ENCODE measurements around the gene ATP6V1G2. TPM values are rescaled to one million over a fixed set of nuclear protein-coding genes. Genes with fewer than 3 reads are reported as not detected.
"Not testable (repeated sequence)": the region's sequence is repeated elsewhere in the genome, so short reads cannot be mapped to it uniquely, and the experiment has no call there.

ATP6V1G2 gene
- total RNA-seq, 2 donors from 2014 or later: 4.1 to 7.4 TPM

GRCh38 chr6:31525932-31526591 is 20.3 kb downstream of the ATP6V1G2 start:
- ATAC-seq (peak in 1 of 2 donors; percentile 14), DNase-seq (ENCODE audit: low spot score in 2 of 2) (peak in 1 of 2 donors; percentile 47)
- H3K36me3 Mint-ChIP-seq: peaks cover 9 to 15% of the 10 kb centered on the region in 2 donors
- H3K27ac Mint-ChIP-seq: peak overlapping the region in 1 of 2 donors; percentile 10
- H3K9me3 Mint-ChIP-seq: no peaks in the 10 kb centered on the region

- H3K36me3 Mint-ChIP-seq: peaks cover 5 to 10% of the 10 kb centered on the region in 2 donors
- ATAC-seq: no peak
- no peak overlapping the region for H3K27ac Mint-ChIP-seq
- no peak for DNase-seq (ENCODE audit: low spot score in 2 of 2)
- no peaks in the 10 kb centered on the region for H3K9me3 Mint-ChIP-seq
These were observed 20.9 kb downstream of the ATP6V1G2 start for GRCh38 chr6:31525553-31525931.

- no peaks in the 10 kb centered on the region for H3K36me3 Mint-ChIP-seq
These were observed 24.6 kb downstream of the ATP6V1G2 start for GRCh38 chr6:31521835-31522234.

GRCh38 chr6:31513456-31514165 is 32.8 kb downstream of the ATP6V1G2 start:
- no peak for ATAC-seq

More at GRCh38 chr6:31521835-31522234, 24.6 kb downstream of the ATP6V1G2 start:
- ATAC-seq: no peak
- no peaks in the 10 kb centered on the region for H3K9me3 Mint-ChIP-seq
- DNase-seq (ENCODE audit: low spot score in 2 of 2): no peak
- H3K27ac Mint-ChIP-seq: no peak overlapping the region

GRCh38 chr6:31510007-31510406 is 36.4 kb downstream of the ATP6V1G2 start:
- Mint-ChIP-seq H3K36me3 (peaks cover 8 to 19% of the 10 kb centered on the region in 2 donors), H3K27ac (no peak overlapping the region)

More at GRCh38 chr6:31513456-31514165, 32.8 kb downstream of the ATP6V1G2 start:
- Mint-ChIP-seq H3K36me3 (peaks cover 7 to 12% of the 10 kb centered on the region in 2 donors), H3K27ac (no peak overlapping the region), H3K9me3 (no peaks in the 10 kb centered on the region)
- no peak for DNase-seq (ENCODE audit: low spot score in 2 of 2)

GRCh38 chr6:31509036-31509435 is 37.4 kb downstream of the ATP6V1G2 start:
- not testable (repeated sequence) for ATAC-seq; H3K27ac Mint-ChIP-seq; DNase-seq (ENCODE audit: low spot score in 2 of 2); H3K9me3 Mint-ChIP-seq
- H3K36me3 Mint-ChIP-seq: peaks cover 8 to 19% of the 10 kb centered on the region in 2 donors

More at GRCh38 chr6:31510007-31510406, 36.4 kb downstream of the ATP6V1G2 start:
- H3K9me3 Mint-ChIP-seq: no peaks in the 10 kb centered on the region
- no peak for ATAC-seq
- no peak for DNase-seq (ENCODE audit: low spot score in 2 of 2)

- no peaks in the 10 kb centered on the region for H3K9me3 Mint-ChIP-seq
- no peak for ATAC-seq
- no peak for DNase-seq (ENCODE audit: low spot score in 2 of 2)
- no peak overlapping the region for H3K27ac Mint-ChIP-seq
- peaks cover 5 to 9% of the 10 kb centered on the region in 2 donors for H3K36me3 Mint-ChIP-seq
These were observed 43.8 kb downstream of the ATP6V1G2 start for GRCh38 chr6:31502586-31502985.

- ATAC-seq; DNase-seq (ENCODE audit: low spot score in 2 of 2); H3K9me3 Mint-ChIP-seq: not testable (repeated sequence)
- H3K27ac Mint-ChIP-seq: peak overlapping the region in 1 of 2 donors; percentile 78
- H3K36me3 Mint-ChIP-seq: peaks cover 12 to 14% of the 10 kb centered on the region in 2 donors
These were observed 46.8 kb downstream of the ATP6V1G2 start for GRCh38 chr6:31499648-31500047.

GRCh38 chr6:31498748-31499147 is 47.7 kb downstream of the ATP6V1G2 start:
- H3K9me3 Mint-ChIP-seq: no peaks in the 10 kb centered on the region
- ATAC-seq (no peak), DNase-seq (ENCODE audit: low spot score in 2 of 2) (no peak)
- H3K27ac Mint-ChIP-seq: peak overlapping the region; percentile 78 to 85
- peaks cover 19 to 20% of the 10 kb centered on the region in 2 donors for H3K36me3 Mint-ChIP-seq

GRCh38 chr6:31497531-31498476 is 48.6 kb downstream of the ATP6V1G2 start, which contains the start of gene MICB:
Gene MICB, plus strand, starts transcription at chr6:31498145. Its CDS starts 49 bp downstream, at chr6:31498194.
- Mint-ChIP-seq H3K36me3 (peaks cover 19 to 20% of the 10 kb centered on the region in 2 donors), H3K27ac (peak within 1 kb of the TSS; percentile 78 to 85), H3K9me3 (no peaks in the 10 kb centered on the region)
- DNase-seq (ENCODE audit: low spot score in 2 of 2): peak; percentile 82 to 86
- peak; percentile 77 to 78 for ATAC-seq

- DNase-seq (ENCODE audit: low spot score in 2 of 2); ATAC-seq; H3K9me3 Mint-ChIP-seq: not testable (repeated sequence)
- Mint-ChIP-seq H3K36me3 (peaks cover 19 to 20% of the 10 kb centered on the region in 2 donors), H3K27ac (peak overlapping the region; percentile 55 to 78)
These were observed 49.6 kb downstream of the ATP6V1G2 start for GRCh38 chr6:31496826-31497225.

- peak overlapping the region; percentile 86 to 94 for H3K27ac Mint-ChIP-seq
- ATAC-seq: no peak
These were observed 50.8 kb downstream of the ATP6V1G2 start for GRCh38 chr6:31495580-31495979.

More at GRCh38 chr6:31495580-31495979, 50.8 kb downstream of the ATP6V1G2 start:
- H3K36me3 Mint-ChIP-seq: peaks cover 19 to 20% of the 10 kb centered on the region in 2 donors
- DNase-seq (ENCODE audit: low spot score in 2 of 2): no peak
- H3K9me3 Mint-ChIP-seq: no peaks in the 10 kb centered on the region

Other genes starting within 250 kb of the ATP6V1G2 start
- gene HLA-B, start 189.4 kb downstream of the ATP6V1G2 start, total RNA-seq: 1,000 to 10,000 TPM; 2,668 to 4,981 TPM
- 10 to 100 TPM; 11.0 to 24.2 TPM for gene MICA, start 143.0 kb downstream of the ATP6V1G2 start, total RNA-seq
- 10 to 100 TPM; 20.3 to 35.2 TPM for gene MICB, start 48.5 kb downstream of the ATP6V1G2 start, total RNA-seq
- not detected for gene MCCD1, start 17.6 kb downstream of the ATP6V1G2 start, total RNA-seq
- 100 to 1,000 TPM; 569 to 658 TPM for gene DDX39B, start 4.6 kb downstream of the ATP6V1G2 start, total RNA-seq
- gene NFKBIL1, start 1.0 kb upstream of the ATP6V1G2 start, total RNA-seq: 10 to 100 TPM; 19.4 to 39.7 TPM
- 1,000 to 10,000 TPM in 1 of 2 donors, 100 to 1,000 TPM in 1; 266 to 1,366 TPM for gene LTA, start 25.7 kb upstream of the ATP6V1G2 start, total RNA-seq
- 100 to 1,000 TPM in 1 of 2 donors, 10 to 100 TPM in 1; 52.0 to 250 TPM for gene TNF, start 29.0 kb upstream of the ATP6V1G2 start, total RNA-seq
- 100 to 1,000 TPM in 1 of 2 donors, 10 to 100 TPM in 1; 89.3 to 294 TPM for gene LTB, start 35.8 kb upstream of the ATP6V1G2 start, total RNA-seq
- 10 to 100 TPM; 18.2 to 21.6 TPM for gene LST1, start 39.7 kb upstream of the ATP6V1G2 start, total RNA-seq
- gene NCR3, start 46.4 kb upstream of the ATP6V1G2 start, total RNA-seq: 10 to 100 TPM; 12.7 to 17.2 TPM
- 100 to 1,000 TPM in 1 of 2 donors, 10 to 100 TPM in 1; 43.9 to 117 TPM for gene AIF1, start 68.6 kb upstream of the ATP6V1G2 start, total RNA-seq
- gene PRRC2A, start 74.1 kb upstream of the ATP6V1G2 start, total RNA-seq: 100 to 1,000 TPM; 253 to 336 TPM
- 100 to 1,000 TPM; 286 to 303 TPM for gene BAG6, start 106.1 kb upstream of the ATP6V1G2 start, total RNA-seq
- 1 to 10 TPM; 2.6 to 2.7 TPM for gene APOM, start 109.3 kb upstream of the ATP6V1G2 start, total RNA-seq
- 10 to 100 TPM; 15.0 to 16.4 TPM for gene C6orf47, start 114.2 kb upstream of the ATP6V1G2 start, total RNA-seq
- gene GPANK1, start 118.4 kb upstream of the ATP6V1G2 start, total RNA-seq: 10 to 100 TPM; 36.2 to 39.0 TPM
- 100 to 1,000 TPM; 242 to 251 TPM for gene CSNK2B, start 119.5 kb upstream of the ATP6V1G2 start, total RNA-seq
- gene LY6G5B, start 123.4 kb upstream of the ATP6V1G2 start, total RNA-seq: 10 to 100 TPM; 23.4 to 26.5 TPM
- gene LY6G5C, start 134.5 kb upstream of the ATP6V1G2 start, total RNA-seq: 1 to 10 TPM; 1.8 to 4.1 TPM
- gene ABHD16A, start 156.7 kb upstream of the ATP6V1G2 start, total RNA-seq: 10 to 100 TPM; 33.1 to 46.8 TPM
- gene LY6G6F, start 160.3 kb upstream of the ATP6V1G2 start, total RNA-seq: not detected
- gene LY6G6D, start 168.7 kb upstream of the ATP6V1G2 start, total RNA-seq: not detected
- gene LY6G6C, start 175.1 kb upstream of the ATP6V1G2 start, total RNA-seq: not detected
- not detected for gene MPIG6B, start 176.8 kb upstream of the ATP6V1G2 start, total RNA-seq
- gene DDAH2, start 182.7 kb upstream of the ATP6V1G2 start, total RNA-seq: 10 to 100 TPM in 1 of 2 donors, 1 to 10 TPM in 1; 6.7 to 42.6 TPM
- gene CLIC1, start 189.9 kb upstream of the ATP6V1G2 start, total RNA-seq: 100 to 1,000 TPM; 440 to 455 TPM
- 100 to 1,000 TPM; 116 to 158 TPM for gene MSH5, start 193.4 kb upstream of the ATP6V1G2 start, total RNA-seq
- 10 to 100 TPM; 13.3 to 21.3 TPM for gene SAPCD1, start 216.0 kb upstream of the ATP6V1G2 start, total RNA-seq
- gene VWA7, start 230.7 kb upstream of the ATP6V1G2 start, total RNA-seq: 1 to 10 TPM in 1 of 2 donors, under 1 TPM in 1; 0.68 to 2.6 TPM
- gene VARS1, start 249.1 kb upstream of the ATP6V1G2 start, total RNA-seq: 100 to 1,000 TPM in 1 of 2 donors, 10 to 100 TPM in 1; 57.7 to 127 TPM

Measured in activated naive CD4-positive, alpha-beta T cell treated with anti-CD3 and anti-CD28 coated beads, Interleukin-2, amount 50 U/mL, for 72 hours (primary cell).